IMR-90 (cell line): Measurements from ENCODE around the gene PLCB2. TPM values are rescaled to one million over a fixed set of nuclear protein-coding genes. Genes with fewer than 3 reads are reported as not detected.

Experiments
- ATAC-seq: fragments of 200-7000 bp; cut with Tn5 transposase; 2 replicates; pipeline ENCODE4 v1.9.1; 2020; ENCODE audit warnings: low read depth, mild to moderate bottlenecking, moderate library complexity
- BruUV-seq: library from RNA; stranded (reverse); fragments of 400-500 nt; replicated peaks from 2 replicates; lab custom pipeline; 2021; lab: Mats Ljungman, UMichigan
- CTCF ChIA-PET: fragments of 300-600 bp; formaldehyde crosslinking; extraction: SDS; loops from one replicate; lab custom pipeline; 2021; ENCODE audit warnings: antibody characterized with exemption; lab: Yijun Ruan, JAX
- POLR2A ChIA-PET: fragments of 300-600 bp; sonication (Branson Sonifier 250); formaldehyde crosslinking; loops from one replicate; lab custom pipeline; 2022; ENCODE audit warnings: antibody characterized with exemption; ENCODE audit not compliant: unreplicated experiment; lab: Charles Lee
- DNase-seq: peaks from one replicate; pipeline ENCODE4 v3.0.0; 2013
- H2AFZ ChIP-seq: replicated peaks from 2 replicates; pipeline ENCODE3; 2013; ENCODE audit warnings: low read length, mild to moderate bottlenecking; ENCODE audit not compliant: poor library complexity
- H2AK5ac ChIP-seq: 2 replicates; pipeline ENCODE4 v1.6.1; 2013; ENCODE audit warnings: low read depth, low read length, inconsistent platforms
- H2AK9ac ChIP-seq: replicated peaks from 2 replicates; pipeline ENCODE3; 2013; ENCODE audit warnings: mild to moderate bottlenecking, low read depth, low read length, moderate library complexity; ENCODE audit not compliant: poor library complexity
- H2BK120ac ChIP-seq: 2 replicates; pipeline ENCODE4 v1.6.1; 2013; ENCODE audit warnings: low read depth, low read length, inconsistent platforms
- H2BK15ac ChIP-seq: 3 replicates; pipeline ENCODE4 v1.6.1; 2013; ENCODE audit warnings: low read depth, low read length, inconsistent platforms
- H2BK20ac ChIP-seq: 2 replicates; pipeline ENCODE4 v1.6.1; 2013; ENCODE audit warnings: low read depth, mild to moderate bottlenecking, inconsistent platforms, low read length, moderate library complexity
- H2BK5ac ChIP-seq: 2 replicates; pipeline ENCODE4 v1.6.1; 2013; ENCODE audit warnings: mild to moderate bottlenecking, low read depth, low read length, inconsistent platforms; ENCODE audit not compliant: poor library complexity, severe bottlenecking
- H3K14ac ChIP-seq: replicated peaks from 2 replicates; pipeline ENCODE4 v1.6.1; 2013; ENCODE audit warnings: low read depth, low read length, inconsistent platforms
- H3K18ac ChIP-seq: 2 replicates; pipeline ENCODE4 v1.6.1; 2013; ENCODE audit warnings: low read depth, low read length, control low read depth
- H3K23ac ChIP-seq: 2 replicates; pipeline ENCODE4 v1.6.1; 2013; ENCODE audit warnings: low read depth, low read length, inconsistent platforms
- H3K27ac ChIP-seq: 2 replicates; pipeline ENCODE4 v1.5.1; 2013; ENCODE audit warnings: mild to moderate bottlenecking, control low read depth, low read length; ENCODE audit not compliant: insufficient read depth
- H3K27me3 ChIP-seq: 2 replicates; pipeline ENCODE4 v1.6.1; 2013; ENCODE audit warnings: low read length; ENCODE audit not compliant: control insufficient read depth, insufficient read depth
- H3K36me3 ChIP-seq: 2 replicates; pipeline ENCODE4 v1.6.1; 2013; ENCODE audit warnings: low read length, mixed read lengths; ENCODE audit not compliant: control insufficient read depth, insufficient read depth
- H3K4ac ChIP-seq: 2 replicates; pipeline ENCODE4 v1.6.1; 2013; ENCODE audit warnings: low read depth, low read length, inconsistent platforms
- H3K4me1 ChIP-seq: 2 replicates; pipeline ENCODE4 v1.6.1; 2013; ENCODE audit warnings: low read length, mixed read lengths; ENCODE audit not compliant: control insufficient read depth, insufficient read depth
- H3K4me2 ChIP-seq: 2 replicates; pipeline ENCODE4 v1.6.1; 2013; ENCODE audit warnings: low read depth, mild to moderate bottlenecking, control low read depth, low read length, moderate library complexity
- H3K4me3 ChIP-seq: 2 replicates; pipeline ENCODE4 v1.5.1; 2013; ENCODE audit warnings: low read depth, mild to moderate bottlenecking, control low read depth, low read length, moderate library complexity; ENCODE audit not compliant: insufficient read depth
- H3K56ac ChIP-seq: 2 replicates; pipeline ENCODE4 v1.6.1; 2013; ENCODE audit warnings: low read length, inconsistent platforms; ENCODE audit not compliant: insufficient read depth; ENCODE audit errors: extremely low read depth
- H3K79me1 ChIP-seq, 2 experiments: 2 replicates each; pipeline ENCODE4 v1.6.1; 2013; ENCODE audit warnings: low read length in 2 of 2, inconsistent platforms in 1 of 2, low read depth in 1 of 2
- H3K9ac ChIP-seq: 2 replicates; pipeline ENCODE4 v1.6.1; 2013; ENCODE audit warnings: low read depth, low read length, control low read depth
- H3K9me1 ChIP-seq: 2 replicates; pipeline ENCODE4 v1.6.1; 2013; ENCODE audit warnings: low read length, inconsistent platforms; ENCODE audit not compliant: insufficient read depth
- H3K9me3 ChIP-seq: 2 replicates; pipeline ENCODE4 v1.6.1; 2013; ENCODE audit warnings: low read length; ENCODE audit not compliant: control insufficient read depth, insufficient read depth
- H4K20me1 ChIP-seq: 2 replicates; pipeline ENCODE4 v1.6.1; 2013; ENCODE audit warnings: low read length, inconsistent platforms; ENCODE audit not compliant: insufficient read depth
- H4K5ac ChIP-seq: 2 replicates; pipeline ENCODE4 v1.6.1; 2013; ENCODE audit warnings: mild to moderate bottlenecking, low read depth, low read length, control low read depth
- H4K8ac ChIP-seq, 2 experiments: 2 replicates each; pipeline ENCODE4 v1.6.1; 2013; ENCODE audit warnings: low read depth in 2 of 2, low read length in 2 of 2, control low read depth in 1 of 2, inconsistent platforms in 1 of 2
- H4K91ac ChIP-seq: 2 replicates; pipeline ENCODE4 v1.6.1; 2013; ENCODE audit warnings: low read depth, low read length, inconsistent platforms; ENCODE audit not compliant: insufficient read depth
- BHLHE40 ChIP-seq: fragments of 150-350 bp; IDR thresholded peaks from 2 replicates; pipeline ENCODE4 v1.6.1; 2016; ENCODE audit warnings: mild to moderate bottlenecking, low read depth, low read length
- CEBPB ChIP-seq: IDR thresholded peaks from 2 replicates; pipeline ENCODE4 v1.6.1; 2012; ENCODE audit warnings: low read depth, low read length, improper control_type of control experiment
- CHD1 ChIP-seq: IDR thresholded peaks from 2 replicates; pipeline ENCODE4 v1.6.1; 2012; ENCODE audit warnings: low read depth, low read length, improper control_type of control experiment
- FOS ChIP-seq: fragments of 150-350 bp; IDR thresholded peaks from 2 replicates; pipeline ENCODE4 v1.6.1; 2016; ENCODE audit warnings: low read depth, low read length
- MAFK ChIP-seq: IDR thresholded peaks from 2 replicates; pipeline ENCODE4 v1.6.1; 2012; ENCODE audit warnings: low read depth, low read length, improper control_type of control experiment
- MAZ ChIP-seq: IDR thresholded peaks from 2 replicates; pipeline ENCODE4 v1.6.1; 2012; ENCODE audit warnings: low read depth, mild to moderate bottlenecking, low read length, improper control_type of control experiment, moderate library complexity, borderline replicate concordance
- MXI1 ChIP-seq: IDR thresholded peaks from 2 replicates; pipeline ENCODE4 v1.6.1; 2012; ENCODE audit warnings: low read depth, mild to moderate bottlenecking, low read length, moderate library complexity, borderline replicate concordance
- NFE2L2 ChIP-seq: fragments of 150-350 bp; IDR thresholded peaks from 2 replicates; pipeline ENCODE4 v1.6.1; 2016; ENCODE audit warnings: low read depth, mild to moderate bottlenecking, low read length
- POLR2A ChIP-seq: IDR thresholded peaks from 2 replicates; pipeline ENCODE4 v1.6.1; 2012; ENCODE audit warnings: mild to moderate bottlenecking, low read depth, low read length
- RAD21 ChIP-seq: IDR thresholded peaks from 2 replicates; pipeline ENCODE4 v1.6.1; 2012; ENCODE audit warnings: low read length, improper control_type of control experiment
- RCOR1 ChIP-seq: IDR thresholded peaks from 2 replicates; pipeline ENCODE4 v1.6.1; 2012; ENCODE audit warnings: mild to moderate bottlenecking, low read length, improper control_type of control experiment; ENCODE audit not compliant: insufficient replicate concordance
- RFX5 ChIP-seq: IDR thresholded peaks from 2 replicates; pipeline ENCODE4 v1.8.0; 2012; ENCODE audit warnings: low read depth, mild to moderate bottlenecking, low read length, moderate library complexity
- SMC3 ChIP-seq: fragments of 150-350 bp; IDR thresholded peaks from 2 replicates; pipeline ENCODE4 v1.6.1; 2016; ENCODE audit warnings: low read depth, mild to moderate bottlenecking, antibody characterized with exemption, low read length, moderate library complexity
- WGBS, 2 experiments: methylation state at CpG; one replicate each; pipeline versions ENCODE4 v1.1.5 to v1.1.7; 2013; ENCODE audit warnings: missing lambda C conversion rate in 2 of 2; ENCODE audit not compliant: insufficient read length in 1 of 2; ENCODE audit errors: extremely low coverage in 2 of 2; 5-methylcytosine and 5-hydroxymethylcytosine counted together
- dilution Hi-C: fragments of 300-500 bp; cut with HindIII; formaldehyde crosslinking; loops from one replicate; pipeline ENCODE4 v1.14.3; 2018; ENCODE audit warnings: low sequenced_read_pairs; ENCODE audit not compliant: unreplicated experiment
- in situ Hi-C: fragments of 300-500 bp; cut with MboI; formaldehyde crosslinking; loops from 3 replicates; pipeline ENCODE4 v1.14.3; 2019; ENCODE audit warnings: low sequenced_read_pairs, inconsistent platforms, mixed read lengths
- intact Hi-C: fragments of 100-400 bp; cut with micrococcal nuclease; formaldehyde crosslinking; loops from 2 replicates; pipeline ENCODE4 v1.10.0; 2022
- polyA plus RNA-seq, 3 experiments: library from polyadenylated mRNA; depleted of rRNA; stranded (reverse); fragments of >200 nt; gene quantifications; 2 replicates each; pipeline ENCODE4 v1.2.3, GENCODE V29; 2012; ENCODE audit warnings: low replicate concordance in 1 of 3
- total RNA-seq: library from RNA; depleted of rRNA; stranded (reverse); fragments of >200 nt; gene quantifications from 2 replicates; pipeline ENCODE4 v1.2.3, GENCODE V29; 2012
- TF ChIP-seq, protein P1 (sequence below): conservative IDR thresholded peaks from 2 replicates; pipeline ENCODE4 v1.5.1; 2012; ENCODE audit warnings: mild to moderate bottlenecking, low read depth, low read length, improper control_type of control experiment
- TF ChIP-seq, protein P2 (sequence below): fragments of 150-350 bp; IDR thresholded peaks from 2 replicates; pipeline ENCODE4 v1.6.1; 2016; ENCODE audit warnings: low read depth, mild to moderate bottlenecking, low read length, moderate library complexity, borderline replicate concordance

PLCB2 gene
- total and polyA plus RNA-seq, 2 of the 4 experiments (the other 2 are of a cell fraction), result 0.18 to 1.4 TPM

GRCh38 chr15:40340038-40340739 is 32.5 kb upstream of the PLCB2 start:
- H4K91ac ChIP-seq, result peak overlapping the region; percentile 99
- in situ Hi-C loops (no loop called here), dilution Hi-C loops (no loop called here), intact Hi-C loops (loop anchor here (1.0 to 2.0 kb wide), 2 partner anchors 19 to 81 kb away; partner anchors contain the start of gene DISP2)
- peak overlapping the region; percentile 99 for H3K23ac ChIP-seq
- 0% methylated on average over 4 of the region's 14 CpGs; no CpG with 5 or more reads in 1 of the 2 experiments for WGBS, 2 experiments
- peak overlapping the region; percentile 94 for H4K5ac ChIP-seq
- ATAC-seq (peak; percentile 24), DNase-seq (peak; percentile 73)
- H3K4me1 ChIP-seq, result peaks cover 39% of the 10 kb centered on the region
- peak overlapping the region; percentile 93 to 97 for H4K8ac ChIP-seq
- ChIA-PET CTCF (interaction anchor here (0.8 to 1.4 kb wide), 4 partner anchors 17 to 123 kb away, joined by 3 to 5 read pairs (median 4); partner anchors contain the start of gene INAFM2), POLR2A (interaction anchor here (0.7 to 3.3 kb wide), 3 partner anchors 8 to 12 kb away, joined by 3 to 20 read pairs (median 8); no protein-coding TSS in a partner anchor)
- peak overlapping the region; percentile 97 for H3K27ac ChIP-seq
- no peaks in the 10 kb centered on the region for H3K9me3 ChIP-seq
- H3K27me3 ChIP-seq, result no peaks in the 10 kb centered on the region
- H3K9me1 ChIP-seq, result peaks cover 22% of the 10 kb centered on the region
- peak overlapping the region; percentile 77 for H2AFZ ChIP-seq
- H3K36me3 ChIP-seq, result peaks cover 15% of the 10 kb centered on the region
- H3K79me1 ChIP-seq, result peaks cover 27 to 51% of the 10 kb centered on the region in 2 experiments; a peak in 3 of 4 replicates
- peak overlapping the region; percentile 85 for H3K18ac ChIP-seq
- H3K14ac ChIP-seq, result peak overlapping the region; percentile 98
- peak overlapping the region; percentile 98 for H2BK120ac ChIP-seq
- no peaks in the 10 kb centered on the region for H4K20me1 ChIP-seq
- BruUV-seq, result no TSS peak
- peak overlapping the region; percentile 100 for H3K4ac ChIP-seq
- peak overlapping the region; percentile 100 for H2AK9ac ChIP-seq
- peak overlapping the region; percentile 100 for H2AK5ac ChIP-seq
- H3K4me2 ChIP-seq, result peak overlapping the region; percentile 92
- peak overlapping the region; percentile 89; the same call in 2 of the 3 replicates for H2BK15ac ChIP-seq
- peak overlapping the region; percentile 92 for H2BK20ac ChIP-seq
- peak overlapping the region; percentile 81 for H3K9ac ChIP-seq
- H2BK5ac ChIP-seq, result peak overlapping the region; percentile 97
- H3K4me3 ChIP-seq, result peak overlapping the region; percentile 45
- peak overlapping the region; percentile 99 for H3K56ac ChIP-seq
- TF ChIP-seq MAFK (no peak), POLR2A (no peak), NFE2L2 (no peak), FOS (no peak), MXI1 (no peak), MAZ (no peak), RCOR1 (no peak), BHLHE40 (no peak), RFX5 (no peak), SMC3 (no peak), CHD1 (no peak), CEBPB (no peak), RAD21 (no peak)
- TF ChIP-seq, protein P1, sequence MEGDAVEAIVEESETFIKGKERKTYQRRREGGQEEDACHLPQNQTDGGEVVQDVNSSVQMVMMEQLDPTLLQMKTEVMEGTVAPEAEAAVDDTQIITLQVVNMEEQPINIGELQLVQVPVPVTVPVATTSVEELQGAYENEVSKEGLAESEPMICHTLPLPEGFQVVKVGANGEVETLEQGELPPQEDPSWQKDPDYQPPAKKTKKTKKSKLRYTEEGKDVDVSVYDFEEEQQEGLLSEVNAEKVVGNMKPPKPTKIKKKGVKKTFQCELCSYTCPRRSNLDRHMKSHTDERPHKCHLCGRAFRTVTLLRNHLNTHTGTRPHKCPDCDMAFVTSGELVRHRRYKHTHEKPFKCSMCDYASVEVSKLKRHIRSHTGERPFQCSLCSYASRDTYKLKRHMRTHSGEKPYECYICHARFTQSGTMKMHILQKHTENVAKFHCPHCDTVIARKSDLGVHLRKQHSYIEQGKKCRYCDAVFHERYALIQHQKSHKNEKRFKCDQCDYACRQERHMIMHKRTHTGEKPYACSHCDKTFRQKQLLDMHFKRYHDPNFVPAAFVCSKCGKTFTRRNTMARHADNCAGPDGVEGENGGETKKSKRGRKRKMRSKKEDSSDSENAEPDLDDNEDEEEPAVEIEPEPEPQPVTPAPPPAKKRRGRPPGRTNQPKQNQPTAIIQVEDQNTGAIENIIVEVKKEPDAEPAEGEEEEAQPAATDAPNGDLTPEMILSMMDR, result no peak
- TF ChIP-seq, protein P2, sequence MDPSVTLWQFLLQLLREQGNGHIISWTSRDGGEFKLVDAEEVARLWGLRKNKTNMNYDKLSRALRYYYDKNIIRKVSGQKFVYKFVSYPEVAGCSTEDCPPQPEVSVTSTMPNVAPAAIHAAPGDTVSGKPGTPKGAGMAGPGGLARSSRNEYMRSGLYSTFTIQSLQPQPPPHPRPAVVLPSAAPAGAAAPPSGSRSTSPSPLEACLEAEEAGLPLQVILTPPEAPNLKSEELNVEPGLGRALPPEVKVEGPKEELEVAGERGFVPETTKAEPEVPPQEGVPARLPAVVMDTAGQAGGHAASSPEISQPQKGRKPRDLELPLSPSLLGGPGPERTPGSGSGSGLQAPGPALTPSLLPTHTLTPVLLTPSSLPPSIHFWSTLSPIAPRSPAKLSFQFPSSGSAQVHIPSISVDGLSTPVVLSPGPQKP, result no peak
